GM12891 (cell line): Measurements from ENCODE around the gene NHSL1.

Experiments
- DNase-seq: peaks from one replicate; pipeline ENCODE4 v3.0.0; 2011; ENCODE audit warnings: low spot score; ENCODE audit not compliant: insufficient read length
- FAIRE-seq: peaks from 2 replicates; lab custom pipeline; 2011; peaks lifted over from hg19 to GRCh38; lab: Jason Lieb, UNC
- PAX5 ChIP-seq: IDR thresholded peaks from 2 replicates; pipeline ENCODE4 v1.6.1; 2011; ENCODE audit warnings: low read length, moderate library complexity, mild to moderate bottlenecking; ENCODE audit not compliant: insufficient read depth, severe bottlenecking
- POLR2A ChIP-seq: IDR thresholded peaks from 2 replicates; pipeline ENCODE4 v1.6.1; 2011; ENCODE audit warnings: low read depth, low read length, control low read depth
- POLR2AphosphoS5 ChIP-seq: IDR thresholded peaks from 2 replicates; pipeline ENCODE4 v1.6.1; 2011; ENCODE audit warnings: low read depth, low read length, control low read depth
- POU2F2 ChIP-seq: IDR thresholded peaks from 2 replicates; pipeline ENCODE4 v1.6.1; 2011; ENCODE audit warnings: low read depth, mild to moderate bottlenecking, control low read depth, low read length, moderate library complexity
- SPI1 ChIP-seq: IDR thresholded peaks from 2 replicates; pipeline ENCODE4 v1.6.1; 2011; ENCODE audit warnings: low read depth, low read length, control low read depth
- TAF1 ChIP-seq: IDR thresholded peaks from 2 replicates; pipeline ENCODE4 v1.6.1; 2011; ENCODE audit warnings: low read depth, low read length, control low read depth

NHSL1 gene

DNA sequence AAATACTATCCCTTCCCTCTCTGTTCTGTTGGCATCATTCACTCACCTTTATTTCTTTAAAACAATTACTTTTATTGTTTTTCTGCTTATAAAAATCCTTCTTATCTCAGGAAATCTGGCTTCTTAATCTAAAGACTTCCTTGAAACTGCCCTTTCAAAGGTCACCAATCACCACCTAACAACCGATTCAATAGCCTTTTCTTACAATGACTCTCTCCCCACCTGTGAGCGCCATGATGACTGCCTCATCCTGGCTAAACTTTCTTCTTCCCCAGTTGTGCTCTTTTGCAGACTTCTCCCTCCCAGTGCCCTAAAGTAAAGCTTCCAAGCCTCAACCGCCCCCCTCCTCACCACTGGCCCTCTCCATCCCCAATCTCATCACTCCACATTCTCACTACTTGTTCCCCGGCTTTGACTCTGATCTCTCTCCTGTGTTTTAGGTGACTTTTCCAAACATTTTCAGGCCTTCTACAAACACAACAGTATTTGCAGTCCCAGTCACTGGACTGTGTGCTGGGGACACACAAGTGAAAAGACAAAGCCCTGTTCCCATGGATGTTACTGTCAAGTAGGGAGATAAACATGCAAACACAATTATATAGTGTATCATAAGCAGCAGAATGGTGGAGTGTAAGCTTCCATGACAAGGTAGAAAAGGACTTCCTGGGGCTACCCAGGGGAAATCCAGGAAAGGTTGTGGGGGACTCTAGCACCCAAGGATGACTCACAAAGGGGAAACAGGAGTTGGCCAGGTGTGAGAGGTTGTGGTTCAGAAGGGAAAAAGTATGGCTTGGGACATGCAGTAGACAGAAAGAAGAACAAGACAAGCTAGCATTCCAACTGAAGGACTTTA, 12.8 kb downstream of the NHSL1 start:
- FAIRE-seq (no peak), DNase-seq (no peak)
- TF ChIP-seq POLR2A (no peak), SPI1 (0 out of 2 replicates have a peak, but pooled peaks have one; percentile 5)

DNA sequence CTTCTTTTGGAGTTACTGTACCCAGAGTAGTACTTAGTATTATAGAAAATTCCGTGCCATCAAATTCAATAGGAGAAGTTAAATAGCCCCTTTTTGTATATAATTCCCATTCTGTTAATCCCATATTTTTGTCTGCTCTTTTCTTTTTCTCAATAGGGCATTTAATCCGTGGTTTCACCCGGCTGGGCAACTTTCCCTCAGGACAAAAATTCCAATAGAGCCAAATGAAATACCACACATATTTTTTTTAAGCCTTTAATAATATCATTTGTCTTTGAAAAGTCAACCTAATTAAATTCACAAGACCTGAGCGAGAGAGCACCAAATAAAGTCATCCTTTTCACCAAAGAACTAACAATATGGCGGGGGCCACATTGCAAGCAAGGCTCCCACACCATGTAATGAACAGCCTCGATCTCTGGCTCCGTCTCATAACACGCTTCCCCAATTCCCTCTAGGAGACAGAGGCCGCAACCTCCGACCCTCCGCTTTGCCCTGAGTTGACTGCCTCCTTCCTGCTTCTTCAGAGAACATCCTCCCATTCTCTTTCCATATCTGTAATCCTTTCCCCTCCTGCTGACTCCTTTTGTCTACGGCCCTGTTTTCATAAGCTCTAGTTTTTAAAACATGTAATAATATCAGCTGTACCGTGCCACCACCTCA, 13.6 kb downstream of the NHSL1 start:
- FAIRE-seq (no peak), DNase-seq (no peak)
- TF ChIP-seq TAF1 (no peak), POLR2AphosphoS5 (no peak), POLR2A (no peak), PAX5 (no peak), POU2F2 (no peak), SPI1 (no peak)

DNA sequence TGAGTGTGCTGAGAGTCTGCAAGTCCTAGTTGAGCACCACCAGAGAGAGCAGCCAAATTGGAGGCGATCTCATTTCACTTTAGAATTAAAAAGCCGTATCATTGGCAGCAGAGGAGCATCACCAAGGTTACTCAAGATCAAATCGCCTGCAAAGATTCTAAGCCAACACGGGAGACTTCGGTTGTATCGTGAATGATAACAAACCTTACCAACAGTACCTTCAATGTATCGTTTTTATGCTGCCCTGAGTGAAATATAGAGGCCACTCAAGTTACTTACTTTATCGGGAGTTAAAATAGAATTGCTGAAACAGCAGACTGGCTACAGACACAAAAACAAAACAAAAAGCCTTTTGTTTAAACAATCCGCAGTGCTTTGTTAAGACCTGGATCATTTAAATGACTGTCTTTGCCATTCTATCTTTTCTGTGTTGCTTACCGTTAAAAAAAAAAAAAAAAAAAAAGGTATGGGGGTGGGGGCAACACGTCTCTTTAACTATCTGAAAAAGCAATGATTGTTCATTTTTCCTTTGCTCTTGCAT, 14.2 kb downstream of the NHSL1 start:
- DNase-seq (no peak), FAIRE-seq (no peak)
- TF ChIP-seq POLR2A (no peak), POLR2AphosphoS5 (no peak)

DNA sequence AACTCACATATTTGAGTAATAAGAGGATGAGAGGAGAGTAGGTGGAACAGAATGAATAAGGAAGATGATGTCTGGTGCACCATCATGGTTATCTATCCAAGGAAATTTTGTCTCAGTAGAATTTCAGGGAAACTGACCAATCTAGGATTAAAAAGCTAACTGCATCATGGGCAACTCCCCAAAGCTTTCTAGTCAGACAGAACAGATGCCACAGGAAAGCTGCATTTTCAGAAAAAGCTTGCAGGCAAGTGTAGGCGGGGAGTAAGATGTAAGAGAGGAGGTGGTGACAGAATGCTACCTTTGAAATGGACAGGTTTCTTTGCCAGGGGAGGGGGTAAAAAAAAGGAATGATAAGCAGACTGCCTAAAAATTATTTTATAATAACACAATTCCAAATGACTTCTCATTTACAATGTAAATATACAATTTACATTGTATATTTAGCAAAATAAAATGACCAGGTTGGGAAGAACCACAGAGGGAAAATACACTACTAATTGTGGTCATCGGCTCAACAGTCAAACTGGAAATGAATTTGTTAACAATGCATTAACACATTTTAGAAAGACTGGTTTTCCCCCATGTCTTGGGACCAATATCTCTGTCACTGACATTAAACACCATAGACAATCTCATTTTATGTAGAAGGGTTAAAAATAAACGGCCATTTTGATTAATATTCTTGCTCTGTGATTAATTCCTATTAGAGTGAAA, 15.1 kb downstream of the NHSL1 start:
- no peak for FAIRE-seq
- DNase-seq, result no peak
- TF ChIP-seq POU2F2 (no peak), POLR2AphosphoS5 (no peak), PAX5 (no peak), SPI1 (no peak), POLR2A (no peak), TAF1 (no peak)

DNA sequence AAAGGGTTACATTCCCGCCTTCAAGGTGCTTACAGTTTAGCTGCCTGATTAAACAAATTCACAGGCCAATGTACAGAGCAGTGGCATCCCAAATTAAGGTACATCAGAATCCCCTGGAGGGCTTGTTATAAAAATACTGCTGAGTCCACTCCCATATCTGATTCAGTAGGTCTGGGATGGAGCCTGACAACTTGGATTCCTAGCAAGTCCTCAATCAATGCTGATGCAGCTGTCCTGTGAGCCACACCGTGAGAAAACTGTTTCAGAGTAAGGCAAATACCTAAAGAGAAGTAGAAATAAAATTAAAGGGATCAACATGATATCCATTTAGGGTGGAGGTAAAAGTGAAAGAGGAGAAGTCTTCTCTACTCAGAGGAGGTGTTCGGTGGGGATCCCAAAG, 16.5 kb downstream of the NHSL1 start:
- no peak for TF ChIP-seq SPI1
- no peak for TF ChIP-seq POLR2A
- TF ChIP-seq POLR2AphosphoS5, result no peak
- TF ChIP-seq PAX5, result no peak
- TF ChIP-seq TAF1, result no peak
- no peak for TF ChIP-seq POU2F2
- DNase-seq, result no peak
- FAIRE-seq, result no peak

DNA sequence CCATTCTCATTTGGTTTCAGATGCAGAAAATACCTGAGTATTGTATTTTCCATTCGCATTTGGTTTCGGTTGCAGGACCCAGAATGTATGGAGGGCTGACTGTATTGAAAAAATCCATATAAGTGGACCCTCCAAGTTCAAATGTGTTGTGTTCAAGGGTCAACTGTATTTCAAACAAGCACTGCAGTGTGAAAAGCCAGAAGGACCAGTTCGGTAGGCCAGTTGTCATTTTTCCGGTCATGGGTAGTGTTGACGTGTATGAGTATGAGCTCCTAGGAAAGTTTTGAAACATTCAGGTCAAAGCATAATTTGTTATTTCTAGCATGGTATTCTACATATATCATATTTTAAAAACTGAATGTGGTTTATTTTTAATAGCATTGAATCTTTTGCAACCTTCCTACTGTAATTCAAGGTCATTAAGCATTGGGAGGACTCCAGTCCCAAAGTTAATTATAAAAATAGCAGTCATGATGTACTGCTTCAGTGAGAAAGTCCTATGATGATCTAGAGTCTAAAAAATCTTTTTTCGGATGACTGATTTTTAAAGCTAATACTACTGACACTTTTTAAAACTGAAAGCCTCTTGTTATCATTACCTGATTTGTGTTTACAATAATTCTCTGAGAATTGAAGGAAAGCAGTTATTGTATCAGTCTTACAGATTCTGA, 18.9 kb downstream of the NHSL1 start:
- FAIRE-seq, result no peak
- TF ChIP-seq SPI1 (no peak), POU2F2 (no peak), TAF1 (no peak), POLR2A (no peak), PAX5 (no peak), POLR2AphosphoS5 (no peak)
- DNase-seq, result no peak

DNA sequence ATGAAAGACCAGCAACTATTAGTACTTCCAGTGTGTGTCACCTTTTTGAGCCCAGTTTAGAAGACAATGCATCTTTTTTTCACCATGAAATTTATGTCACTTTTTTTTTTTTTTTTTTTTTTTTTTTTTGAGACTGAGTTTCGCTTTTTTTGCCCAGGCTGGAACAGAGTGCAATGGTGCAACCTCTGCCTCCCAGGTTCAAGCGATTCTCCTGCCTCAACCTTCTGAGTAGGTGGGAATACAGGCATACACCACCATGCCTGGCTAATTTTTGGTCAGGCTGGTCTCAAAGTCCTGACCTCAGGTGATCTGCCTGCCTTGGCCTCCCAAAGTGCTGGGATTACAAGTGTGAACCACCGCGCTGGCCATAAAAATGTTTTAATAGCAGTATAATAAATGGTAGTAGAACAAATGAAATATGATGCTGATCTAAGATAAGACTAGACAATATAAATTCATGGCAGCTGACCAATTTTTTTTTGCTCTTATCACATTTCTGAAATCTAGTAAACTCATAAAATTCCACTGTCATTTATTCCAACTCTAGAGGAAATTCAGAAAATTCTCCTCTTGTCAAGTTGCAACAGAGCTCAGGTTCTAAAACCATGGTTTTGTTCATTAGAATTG, 21.3 kb downstream of the NHSL1 start:
- DNase-seq (no peak), FAIRE-seq (no peak)
- TF ChIP-seq TAF1, result no peak
- TF ChIP-seq POLR2A, result no peak
- TF ChIP-seq POLR2AphosphoS5, result no peak
- no peak for TF ChIP-seq PAX5
- TF ChIP-seq POU2F2, result no peak
- TF ChIP-seq SPI1, result no peak

DNA sequence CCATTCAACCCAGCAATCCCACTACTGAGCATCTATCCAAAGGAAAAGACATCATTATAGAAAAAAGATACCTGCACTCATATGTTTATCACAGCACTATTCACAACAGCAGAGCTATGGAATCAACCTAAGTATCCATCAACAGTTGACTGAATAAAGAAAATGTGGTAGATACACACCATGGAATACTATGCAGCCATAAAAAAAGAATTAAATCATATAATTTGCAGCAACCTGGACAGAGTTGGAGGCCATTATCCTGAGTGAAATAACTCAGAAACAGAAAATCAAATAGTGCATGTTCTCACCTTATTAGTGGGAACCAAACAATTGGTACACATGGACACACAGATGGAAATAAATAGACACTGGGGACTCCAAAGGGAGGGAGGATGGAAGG, 23.2 kb downstream of the NHSL1 start:
- TF ChIP-seq PAX5 (no peak), TAF1 (no peak), SPI1 (no peak), POLR2A (no peak), POU2F2 (no peak), POLR2AphosphoS5 (no peak)
- no peak for FAIRE-seq
- DNase-seq, result no peak

DNA sequence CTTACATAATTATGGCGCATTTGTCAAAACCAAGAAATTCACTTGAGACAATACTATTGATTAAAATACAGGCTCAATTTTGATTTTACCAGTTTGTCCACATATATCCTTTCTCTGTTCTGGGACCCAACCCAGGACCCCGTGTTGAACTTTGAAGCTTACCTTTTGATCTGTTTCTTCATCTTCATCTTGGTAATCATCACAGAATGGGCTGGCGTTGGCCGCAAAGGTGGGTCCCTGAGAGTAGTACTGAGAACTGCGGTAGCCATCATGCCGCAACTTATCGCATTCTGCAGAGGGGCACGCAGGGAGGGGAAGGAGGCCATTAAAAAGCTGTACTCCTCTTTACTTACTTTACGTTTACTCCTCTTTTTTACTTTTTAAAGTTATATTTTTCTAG, 26.1 kb downstream of the NHSL1 start:
- FAIRE-seq (no peak), DNase-seq (no peak)
- TF ChIP-seq TAF1 (no peak), PAX5 (no peak), SPI1 (no peak), POLR2A (no peak), POU2F2 (no peak), POLR2AphosphoS5 (no peak)
